Inferior parietal cortex (tissue), 1 donor: Measurements from ENCODE around the gene SPPL3.
"Not testable (repeated sequence)": the region's sequence is repeated elsewhere in the genome, so short reads cannot be mapped to it uniquely, and the experiment has no call there.

Experiments used
- DNase-seq: peaks from one replicate; pipeline ENCODE4 v3.0.0-alpha.2; 2016; ENCODE audit errors: extremely low spot score

Gene SPPL3

DNA sequence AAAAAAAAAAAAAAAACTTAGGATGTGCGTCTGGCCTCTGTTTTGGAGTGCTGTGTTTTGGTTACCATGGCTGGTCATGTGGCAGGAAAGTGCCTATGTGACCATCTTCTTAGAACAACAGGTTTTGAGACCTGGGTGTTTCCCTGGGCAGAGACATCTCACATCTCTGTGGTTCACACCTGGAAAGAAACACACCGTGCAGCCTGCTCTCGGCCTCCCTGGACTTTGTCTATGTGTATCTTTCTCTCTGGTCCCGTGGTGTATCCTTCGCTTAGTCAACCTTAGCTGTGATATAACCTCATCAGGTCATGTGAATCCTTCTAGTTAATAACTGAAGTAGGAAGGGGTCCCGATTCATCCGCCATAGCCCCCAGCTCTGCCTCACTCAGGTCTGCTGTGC lies 155.9 kb downstream of the SPPL3 start:
- no peak for DNase-seq

DNA sequence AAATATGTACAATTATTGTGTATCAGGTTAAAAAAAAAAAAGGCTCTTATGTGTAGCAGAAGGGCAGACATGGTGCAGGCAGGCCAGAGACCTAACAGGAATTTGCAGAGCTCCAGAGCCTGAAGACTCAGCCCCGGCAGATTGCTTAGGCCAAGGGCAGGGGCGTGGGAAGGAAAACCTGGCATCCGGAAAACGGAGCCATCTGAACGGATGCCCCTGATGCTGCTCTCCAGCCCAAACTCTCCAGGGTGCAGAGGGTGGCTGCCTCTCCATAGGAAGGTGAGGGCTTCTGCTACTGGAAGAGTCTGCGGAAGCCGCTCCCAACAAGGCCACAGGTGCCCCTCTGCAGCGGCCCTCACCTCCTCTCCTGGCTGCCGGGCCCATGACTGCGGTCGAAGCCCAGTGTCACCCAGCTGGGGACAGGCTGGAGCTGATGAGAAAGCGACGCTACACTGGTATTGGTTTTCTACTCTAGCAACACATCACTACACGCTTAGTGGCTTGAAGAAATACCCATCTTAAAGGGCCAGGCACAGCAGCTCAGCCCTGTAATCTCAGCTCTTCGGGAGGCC lies 159.2 kb downstream of the SPPL3 start:
- no peak for DNase-seq

DNA sequence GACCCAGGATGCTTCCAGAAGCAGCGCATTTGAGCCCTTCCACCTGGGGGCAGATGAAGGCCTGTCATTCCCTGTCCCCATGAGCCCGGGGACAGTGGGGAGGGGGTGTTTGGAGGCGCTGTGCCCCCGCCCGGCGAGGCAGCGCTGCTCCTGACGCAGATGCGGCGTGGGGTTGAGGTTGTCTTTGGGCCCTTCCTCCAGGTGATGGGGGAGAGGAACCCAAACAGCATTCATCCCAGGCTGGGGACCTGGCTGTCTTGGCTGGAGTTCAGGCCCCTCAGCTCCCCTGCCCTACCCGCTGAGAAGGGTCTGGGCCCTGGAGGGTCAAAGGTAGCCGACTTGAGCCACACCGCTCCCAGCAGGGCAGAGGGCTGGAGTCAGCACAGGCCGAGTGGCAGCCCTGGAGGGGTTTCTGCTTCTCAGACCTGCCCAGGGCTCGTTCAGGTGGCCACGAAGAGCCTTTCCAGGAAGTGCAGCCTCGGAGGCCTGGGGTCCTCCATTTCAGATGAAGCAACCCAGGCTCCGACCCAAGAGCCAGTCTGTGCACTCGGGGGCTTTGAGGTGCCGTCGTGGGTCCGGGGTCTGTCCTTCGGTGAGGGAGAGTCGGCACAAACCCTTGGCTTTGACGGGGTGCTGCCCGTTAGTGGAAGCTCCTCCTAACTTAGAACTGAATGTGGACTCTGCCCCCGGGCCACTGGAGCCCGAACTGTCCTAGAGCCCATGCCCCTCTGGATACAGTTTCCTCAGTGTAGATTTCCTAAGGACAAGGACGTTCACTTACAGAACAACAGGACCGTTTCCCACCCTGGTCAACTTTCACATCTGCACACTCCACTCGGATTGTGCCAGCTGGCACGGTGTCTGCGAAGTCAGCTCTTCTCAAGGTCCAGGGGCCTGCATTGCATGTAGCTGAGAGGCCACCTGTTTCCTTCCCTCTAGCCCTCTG lies 162.4 kb downstream of the SPPL3 start:
- DNase-seq, result no peak

DNA sequence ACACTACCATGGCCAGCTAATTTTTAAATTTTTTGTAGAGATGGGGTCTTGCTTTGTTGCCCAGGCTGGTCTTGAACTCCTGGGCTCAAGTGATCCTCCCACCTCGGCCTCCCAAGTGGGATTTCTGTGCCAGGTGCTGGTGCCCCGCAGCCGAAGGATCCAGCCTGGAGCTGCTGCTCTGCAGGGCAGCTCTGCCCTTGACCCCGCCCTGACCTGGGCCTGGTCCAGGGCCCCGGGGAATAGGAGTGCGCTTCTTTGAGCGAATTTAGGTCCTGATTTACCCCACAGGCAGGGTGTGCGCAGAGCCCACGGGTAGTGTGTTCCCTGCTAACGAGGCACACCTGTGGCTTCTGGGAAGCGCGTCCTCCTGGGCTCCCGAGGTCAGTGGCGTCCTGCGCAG lies 163.3 kb downstream of the SPPL3 start:
- no peak for DNase-seq

DNA sequence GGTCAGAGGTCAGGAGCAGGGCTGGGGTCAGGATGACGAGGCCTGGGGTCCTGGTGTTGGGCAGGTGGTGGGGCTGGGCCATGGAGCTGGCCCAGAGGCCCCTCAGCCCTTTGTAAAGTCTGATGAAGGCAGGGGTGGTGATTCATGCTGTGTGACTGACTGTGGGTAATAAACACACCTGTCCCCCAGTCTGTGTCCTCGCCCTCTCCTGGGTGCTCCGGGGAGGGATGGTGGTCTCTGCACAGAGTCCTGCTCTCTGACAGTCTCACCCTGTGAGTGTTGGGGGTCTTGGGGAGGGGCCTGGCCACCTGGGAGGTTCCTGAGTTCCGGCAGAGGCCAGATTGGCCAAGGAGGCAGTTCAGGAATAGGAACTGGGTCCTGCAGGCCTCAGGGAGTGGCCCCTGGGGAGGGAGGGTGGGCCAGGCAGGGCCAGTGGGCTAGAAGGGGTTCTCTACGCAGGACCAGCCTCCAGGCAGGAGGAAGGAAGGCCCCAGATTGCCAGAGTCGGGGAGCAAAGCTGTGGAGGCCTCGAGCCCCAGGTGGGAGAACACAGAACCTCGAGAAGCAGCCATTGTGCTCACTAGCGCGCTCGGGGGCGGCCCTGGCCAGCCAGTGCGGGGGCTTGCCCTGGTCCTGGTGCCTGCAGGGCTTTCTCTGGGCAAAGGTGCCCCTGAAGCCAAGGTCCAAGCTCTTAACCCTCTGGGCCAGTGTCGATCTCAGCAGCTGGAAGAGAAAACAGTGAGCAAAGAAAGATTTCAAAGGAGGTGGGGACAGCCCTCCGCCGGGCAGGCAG lies 164.1 kb downstream of the SPPL3 start:
- no peak for DNase-seq

DNA sequence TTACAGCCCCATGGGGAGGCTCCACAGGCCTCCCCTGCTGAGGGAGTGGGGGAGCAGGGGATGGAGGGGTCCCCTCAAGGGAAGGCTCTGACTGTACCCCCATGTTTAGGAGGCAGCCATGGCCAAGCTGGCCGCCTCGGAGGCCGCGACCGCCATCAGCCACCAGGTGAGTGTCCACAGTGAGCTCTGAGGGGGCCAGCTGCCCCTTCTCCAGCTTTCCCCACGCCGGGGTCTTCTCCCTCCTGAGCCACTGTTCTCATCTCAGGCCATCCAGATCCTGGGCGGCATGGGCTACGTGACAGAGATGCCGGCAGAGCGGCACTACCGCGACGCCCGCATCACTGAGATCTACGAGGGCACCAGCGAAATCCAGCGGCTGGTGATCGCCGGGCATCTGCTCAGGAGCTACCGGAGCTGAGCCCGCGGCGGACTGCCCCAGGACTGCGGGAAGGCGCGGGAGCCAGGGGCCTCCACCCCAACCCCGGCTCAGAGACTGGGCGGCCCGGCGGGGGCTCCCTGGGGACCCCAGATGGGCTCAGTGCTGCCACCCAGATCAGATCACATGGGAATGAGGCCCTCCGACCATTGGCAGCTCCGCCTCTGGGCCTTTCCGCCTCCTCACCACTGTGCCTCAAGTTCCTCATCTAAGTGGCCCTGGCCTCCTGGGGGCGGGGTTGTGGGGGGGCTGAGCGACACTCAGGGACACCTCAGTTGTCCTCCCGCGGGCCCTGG lies 165.0 kb downstream of the SPPL3 start:
- no peak for DNase-seq

DNA sequence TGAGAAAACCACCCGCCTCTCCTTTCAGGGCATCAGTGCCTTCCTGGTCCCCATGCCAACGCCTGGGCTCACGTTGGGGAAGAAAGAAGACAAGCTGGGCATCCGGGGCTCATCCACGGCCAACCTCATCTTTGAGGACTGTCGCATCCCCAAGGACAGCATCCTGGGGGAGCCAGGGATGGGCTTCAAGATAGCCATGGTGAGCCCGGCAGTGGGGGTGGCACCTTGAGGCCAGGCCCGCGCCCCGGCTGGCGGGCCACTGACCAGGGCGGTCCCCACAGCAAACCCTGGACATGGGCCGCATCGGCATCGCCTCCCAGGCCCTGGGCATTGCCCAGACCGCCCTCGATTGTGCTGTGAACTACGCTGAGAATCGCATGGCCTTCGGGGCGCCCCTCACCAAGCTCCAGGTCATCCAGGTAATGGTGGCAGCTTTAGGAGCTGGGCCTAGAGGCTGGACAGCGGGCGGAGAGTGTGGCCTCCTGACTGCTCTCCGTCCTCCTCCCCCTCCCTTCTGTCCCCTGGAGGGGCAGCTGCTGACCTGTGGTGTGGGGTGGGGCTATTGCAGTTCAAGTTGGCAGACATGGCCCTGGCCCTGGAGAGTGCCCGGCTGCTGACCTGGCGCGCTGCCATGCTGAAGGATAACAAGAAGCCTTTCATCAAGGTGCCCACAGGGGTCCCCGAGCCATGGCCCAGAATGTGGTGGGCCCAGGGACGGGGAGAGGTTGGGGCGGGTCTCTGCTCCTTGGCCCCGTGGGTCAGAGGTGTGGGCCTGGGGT lies 165.7 kb downstream of the SPPL3 start:
- DNase-seq, result no peak

DNA sequence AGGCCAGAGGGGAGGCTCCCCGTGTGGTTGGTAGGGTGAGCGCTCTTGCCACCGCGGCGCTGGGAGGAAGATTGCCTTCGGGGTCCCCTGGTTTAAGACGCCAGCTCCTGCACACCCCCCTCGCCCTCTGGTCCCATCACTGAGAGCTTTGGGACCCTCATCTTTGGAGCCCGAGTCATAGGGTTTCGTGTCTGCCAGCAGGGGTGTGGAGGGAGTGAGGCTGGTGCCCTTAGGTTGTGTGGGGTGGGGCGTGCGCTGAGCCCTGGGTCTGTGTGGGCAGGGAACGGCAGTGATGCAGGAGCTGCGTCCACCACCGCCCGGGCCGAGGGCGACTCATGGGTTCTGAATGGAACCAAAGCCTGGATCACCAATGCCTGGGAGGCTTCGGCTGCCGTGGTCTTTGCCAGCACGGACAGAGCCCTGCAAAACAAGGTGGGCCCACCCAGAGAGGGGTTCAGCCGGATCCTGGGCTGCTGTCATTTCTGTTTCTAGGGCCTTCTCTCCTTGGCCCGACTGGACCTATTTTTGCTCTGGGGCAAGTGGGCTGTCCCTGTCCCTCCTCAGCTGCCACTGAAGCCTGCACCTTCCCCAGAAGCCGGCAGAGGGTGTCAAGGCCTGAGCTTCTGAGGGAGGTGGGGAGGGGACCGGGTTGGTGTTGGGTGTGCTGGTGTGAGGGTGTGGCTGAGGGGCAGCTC lies 166.5 kb downstream of the SPPL3 start:
- no peak for DNase-seq

DNA sequence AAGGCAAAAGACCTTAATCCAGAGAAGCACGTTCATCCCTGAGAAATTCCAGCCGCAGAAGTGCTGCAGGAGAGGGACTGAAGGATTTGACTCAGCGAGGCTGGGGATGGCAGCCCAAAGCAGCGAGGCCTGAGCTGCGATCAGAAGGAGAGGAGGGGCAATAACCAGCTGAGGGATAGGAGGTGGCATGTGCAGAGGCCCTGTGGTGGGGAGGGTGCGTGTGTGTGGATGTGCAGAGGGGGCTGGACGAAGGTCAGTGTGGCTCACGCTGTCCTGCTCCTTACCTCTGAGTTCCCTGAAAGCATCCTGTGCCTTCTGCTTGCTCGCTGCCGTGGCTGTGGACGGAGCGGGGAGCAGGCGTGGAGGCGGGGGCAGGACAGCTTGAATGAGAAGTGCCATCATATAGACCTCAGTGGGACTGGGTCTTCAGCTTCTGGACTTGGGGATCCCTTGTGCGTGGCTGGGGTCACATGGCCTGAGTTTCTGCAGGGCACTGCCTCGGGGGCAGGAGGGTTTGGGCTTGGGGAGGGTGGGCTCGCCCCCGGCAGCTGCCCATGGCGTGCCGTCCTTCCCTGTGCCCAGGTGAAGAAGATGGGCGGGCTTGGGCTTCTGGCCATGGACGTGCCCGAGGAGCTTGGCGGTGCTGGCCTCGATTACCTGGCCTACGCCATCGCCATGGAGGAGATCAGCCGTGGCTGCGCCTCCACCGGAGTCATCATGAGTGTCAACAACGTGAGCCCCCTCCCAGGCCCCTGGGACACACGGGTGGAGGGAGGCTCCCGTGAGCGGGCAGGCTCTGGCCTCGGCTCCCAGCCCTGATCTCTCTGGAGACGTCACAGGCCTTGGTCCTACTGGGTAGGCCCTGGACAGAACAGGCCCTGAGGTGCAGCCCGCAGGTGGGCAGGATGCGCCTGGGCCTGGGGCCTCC lies 167.5 kb downstream of the SPPL3 start:
- no peak for DNase-seq

DNA sequence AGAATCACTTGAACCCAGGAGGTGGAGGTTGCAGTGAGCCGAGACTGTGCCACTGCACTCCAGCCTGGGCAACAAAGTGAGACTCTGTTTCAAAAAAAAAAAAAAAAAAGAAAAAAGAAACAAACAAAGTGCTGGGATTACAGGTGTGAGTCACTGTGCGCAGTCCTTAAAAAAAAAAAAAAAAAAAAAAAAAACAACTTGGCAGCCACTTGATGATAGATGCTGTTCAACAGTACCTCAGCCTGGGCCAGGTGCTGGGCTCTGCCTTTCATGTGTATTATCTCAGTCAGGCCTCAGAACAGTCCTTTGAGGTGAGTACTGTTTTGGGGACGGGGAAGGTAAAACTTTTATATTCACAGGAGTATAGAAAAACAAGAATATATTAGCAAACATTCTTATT lies 169.0 kb downstream of the SPPL3 start:
- DNase-seq, result no peak

DNA sequence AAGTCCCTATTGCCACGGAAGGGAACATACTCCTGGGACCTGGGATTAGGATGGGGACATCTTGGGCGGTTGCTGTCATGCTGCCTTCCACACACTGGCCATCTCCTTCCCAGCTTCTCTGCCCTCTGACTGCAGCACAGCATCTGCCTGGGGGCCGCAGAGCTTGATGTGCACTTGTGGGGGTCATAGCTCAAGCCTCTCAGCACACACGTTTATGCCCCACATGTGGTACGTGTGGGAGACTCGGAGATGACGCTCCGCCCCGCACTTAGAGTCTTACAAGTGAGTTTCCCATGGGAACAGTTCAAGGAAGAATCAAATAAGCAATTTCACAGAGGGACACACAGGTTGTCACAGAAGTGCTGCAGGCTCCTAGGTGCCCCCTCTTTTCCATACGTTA lies 169.9 kb downstream of the SPPL3 start:
- DNase-seq, result no peak

DNA sequence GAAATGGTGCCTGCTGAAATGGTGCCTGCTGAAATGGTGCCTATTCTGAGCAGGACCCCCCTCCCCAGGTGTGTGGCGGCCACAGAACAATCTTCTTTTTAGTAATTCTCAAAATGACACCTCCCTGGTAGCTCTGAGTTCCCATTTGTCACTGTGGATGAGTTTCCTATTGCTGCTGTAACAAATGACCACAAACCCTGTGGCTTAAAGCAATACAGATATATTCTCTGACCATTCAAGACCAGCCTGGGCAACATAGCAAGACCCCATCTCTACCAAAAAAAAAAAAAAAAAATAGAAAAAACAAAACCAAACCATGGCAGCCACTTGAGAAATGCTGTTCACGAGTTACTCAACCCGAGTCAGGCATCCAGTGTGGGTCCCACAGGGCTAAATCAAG lies 170.6 kb downstream of the SPPL3 start:
- DNase-seq, result no peak

DNA sequence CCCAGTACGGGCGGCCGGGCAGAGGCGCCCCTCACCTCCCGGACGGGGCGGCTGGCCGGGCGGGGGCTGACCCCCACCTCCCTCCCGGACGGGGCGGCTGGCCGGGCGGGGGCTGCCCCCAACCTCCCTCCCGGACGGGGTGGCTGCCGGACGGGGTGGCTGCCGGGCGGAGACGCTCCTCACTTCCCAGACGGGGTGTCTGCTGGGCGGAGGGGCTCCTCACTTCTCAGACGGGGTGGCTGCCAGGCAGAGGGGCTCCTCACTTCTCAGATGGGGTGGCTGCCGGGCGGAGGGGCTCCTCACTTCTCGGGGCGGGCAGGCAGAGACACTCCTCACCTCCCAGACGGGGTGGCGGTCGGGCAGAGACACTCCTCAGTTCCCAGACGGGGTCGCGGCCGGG lies 172.0 kb downstream of the SPPL3 start:
- DNase-seq, result not testable (repeated sequence)

DNA sequence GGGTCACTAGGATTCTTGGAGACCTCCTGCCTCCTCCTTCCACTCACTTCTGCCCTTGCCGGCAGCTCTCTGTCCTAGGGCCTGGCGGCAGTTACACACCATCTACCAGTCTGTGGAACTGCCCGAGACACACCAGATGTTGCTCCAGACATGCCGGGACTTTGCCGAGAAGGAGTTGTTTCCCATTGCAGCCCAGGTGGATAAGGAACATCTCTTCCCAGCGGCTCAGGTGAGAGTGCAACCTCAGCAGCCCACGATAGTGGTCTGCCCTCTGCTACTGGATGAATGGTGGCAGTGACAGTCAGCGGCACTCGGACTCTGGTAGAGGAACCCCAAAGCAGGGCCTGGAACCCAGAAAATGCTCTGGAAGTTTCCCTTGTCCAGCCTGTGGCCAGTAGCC lies 177.2 kb downstream of the SPPL3 start:
- no peak for DNase-seq

DNA sequence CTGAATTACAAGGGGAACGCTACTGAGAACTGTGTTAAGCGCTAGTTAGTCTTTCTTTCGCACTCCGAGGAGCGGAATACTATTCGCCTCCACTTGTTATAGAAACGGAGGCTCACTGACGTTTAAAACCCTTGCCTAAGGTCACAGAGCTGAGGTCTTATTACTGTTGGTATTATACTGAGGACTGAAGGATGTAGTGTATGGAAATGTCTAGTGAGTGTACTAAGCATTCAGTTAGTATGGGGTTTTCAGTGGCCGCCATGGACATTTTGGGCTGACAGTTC lies 177.7 kb downstream of the SPPL3 start:
- DNase-seq, result peak; percentile 4

DNA sequence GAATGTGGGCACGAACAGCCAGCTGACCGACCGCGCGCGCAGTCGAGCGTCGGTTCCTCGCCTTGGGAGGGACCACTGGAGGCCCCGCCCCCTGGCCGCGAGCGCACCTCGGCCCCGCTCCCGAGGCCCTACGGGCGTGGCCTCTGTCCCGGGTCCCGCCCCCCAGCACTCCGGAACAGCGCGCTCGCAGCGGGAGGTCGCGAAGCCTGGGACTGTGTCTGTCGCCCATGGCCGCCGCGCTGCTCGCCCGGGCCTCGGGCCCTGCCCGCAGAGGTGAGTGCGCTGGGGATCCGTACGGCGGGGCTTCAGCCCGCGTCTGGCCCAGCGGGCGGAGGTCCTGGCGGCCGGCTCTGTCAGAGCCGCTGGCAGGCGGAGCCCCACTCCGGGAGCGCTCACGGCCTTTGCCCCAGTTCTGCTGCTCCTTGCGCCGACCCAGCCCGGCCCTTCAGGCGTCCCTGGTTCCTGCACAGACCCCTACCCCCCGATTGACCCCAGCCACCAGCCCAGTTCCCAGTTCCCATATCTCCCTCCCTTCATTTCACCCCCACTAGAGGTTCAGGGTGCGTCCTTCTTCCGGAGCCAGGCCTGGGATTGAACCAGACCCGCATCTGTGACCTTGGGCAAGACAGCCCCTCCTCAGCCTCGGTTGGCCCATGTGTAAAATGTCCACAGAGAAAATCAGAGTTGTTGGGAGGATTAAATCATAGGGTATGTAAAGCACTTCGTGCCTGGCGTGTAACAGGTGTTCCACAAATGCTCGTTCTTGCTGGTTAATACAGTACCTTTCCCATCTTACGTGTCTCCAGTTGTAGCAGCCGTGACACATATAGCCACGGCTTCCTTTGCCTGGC lies 178.3 kb downstream of the SPPL3 start, which contains the start of gene ACADS:
TSS of gene ACADS (plus strand) at position 168 of the 851 bp plus-strand sequence. CDS start at position 228, 60 bp downstream.
- peak; percentile 74 for DNase-seq

DNA sequence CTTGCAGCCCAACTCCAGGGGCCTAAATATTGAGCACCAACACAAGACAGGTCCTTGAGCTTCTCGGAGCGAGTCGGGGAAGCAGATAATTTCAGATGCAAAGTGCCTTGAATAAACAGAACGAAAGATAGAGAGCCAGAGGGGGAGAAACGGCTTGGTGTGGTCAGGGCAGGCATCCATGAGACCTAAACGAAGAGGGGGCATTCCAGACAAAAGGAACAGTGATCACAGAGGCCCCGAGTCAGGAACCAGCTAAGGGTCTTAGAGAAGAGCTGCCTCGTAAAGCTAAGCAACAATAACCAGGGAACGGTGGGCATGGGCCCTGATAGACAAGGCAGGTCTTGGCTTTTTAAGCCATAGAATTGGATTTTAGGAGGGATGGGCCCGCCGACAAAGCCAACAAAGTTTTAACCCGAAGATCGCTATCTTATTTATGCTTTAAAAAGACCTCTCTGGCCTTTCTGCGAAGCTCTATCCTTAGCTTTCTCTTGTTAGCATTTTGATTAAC lies 179.0 kb downstream of the SPPL3 start:
- no peak for DNase-seq

DNA sequence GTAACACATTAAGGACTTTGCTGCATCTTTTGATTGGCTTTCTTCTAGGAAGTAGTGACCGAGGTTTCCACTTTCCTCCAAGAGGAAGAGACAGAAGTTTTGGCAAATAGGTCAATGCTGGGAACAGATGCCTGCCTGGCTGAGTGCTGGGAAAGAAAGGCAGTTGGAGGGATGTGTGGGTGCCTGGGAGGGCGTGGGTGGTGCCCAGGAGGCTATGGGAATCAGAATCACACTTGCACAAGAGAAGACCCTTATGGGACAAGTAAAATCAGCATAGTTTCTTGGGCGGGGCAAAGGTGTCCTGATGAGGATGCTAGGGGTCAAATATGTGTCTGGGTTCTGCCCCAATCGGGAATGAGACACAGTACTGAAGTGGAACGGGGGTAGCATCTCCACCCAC lies 179.4 kb downstream of the SPPL3 start:
- DNase-seq, result no peak
